ENCODE results near the gene SFXN5. TPM values are rescaled to one million over a fixed set of nuclear protein-coding genes. Genes with fewer than 3 reads are reported as not detected.
"Not testable (repeated sequence)": the region's sequence is repeated elsewhere in the genome, so short reads cannot be mapped to it uniquely, and the experiment has no call there.

Gene SFXN5, protein sequence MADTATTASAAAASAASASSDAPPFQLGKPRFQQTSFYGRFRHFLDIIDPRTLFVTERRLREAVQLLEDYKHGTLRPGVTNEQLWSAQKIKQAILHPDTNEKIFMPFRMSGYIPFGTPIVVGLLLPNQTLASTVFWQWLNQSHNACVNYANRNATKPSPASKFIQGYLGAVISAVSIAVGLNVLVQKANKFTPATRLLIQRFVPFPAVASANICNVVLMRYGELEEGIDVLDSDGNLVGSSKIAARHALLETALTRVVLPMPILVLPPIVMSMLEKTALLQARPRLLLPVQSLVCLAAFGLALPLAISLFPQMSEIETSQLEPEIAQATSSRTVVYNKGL
- 9.7 TPM for total RNA-seq
- long read RNA-seq, full-length matches to known transcripts, result 4 of 17 reads
- long read RNA-seq, partial matches to known transcripts, result 5 of 17 reads
- long read RNA-seq, other reads (novel, unspliced or antisense), result 8 of 17 reads

DNA sequence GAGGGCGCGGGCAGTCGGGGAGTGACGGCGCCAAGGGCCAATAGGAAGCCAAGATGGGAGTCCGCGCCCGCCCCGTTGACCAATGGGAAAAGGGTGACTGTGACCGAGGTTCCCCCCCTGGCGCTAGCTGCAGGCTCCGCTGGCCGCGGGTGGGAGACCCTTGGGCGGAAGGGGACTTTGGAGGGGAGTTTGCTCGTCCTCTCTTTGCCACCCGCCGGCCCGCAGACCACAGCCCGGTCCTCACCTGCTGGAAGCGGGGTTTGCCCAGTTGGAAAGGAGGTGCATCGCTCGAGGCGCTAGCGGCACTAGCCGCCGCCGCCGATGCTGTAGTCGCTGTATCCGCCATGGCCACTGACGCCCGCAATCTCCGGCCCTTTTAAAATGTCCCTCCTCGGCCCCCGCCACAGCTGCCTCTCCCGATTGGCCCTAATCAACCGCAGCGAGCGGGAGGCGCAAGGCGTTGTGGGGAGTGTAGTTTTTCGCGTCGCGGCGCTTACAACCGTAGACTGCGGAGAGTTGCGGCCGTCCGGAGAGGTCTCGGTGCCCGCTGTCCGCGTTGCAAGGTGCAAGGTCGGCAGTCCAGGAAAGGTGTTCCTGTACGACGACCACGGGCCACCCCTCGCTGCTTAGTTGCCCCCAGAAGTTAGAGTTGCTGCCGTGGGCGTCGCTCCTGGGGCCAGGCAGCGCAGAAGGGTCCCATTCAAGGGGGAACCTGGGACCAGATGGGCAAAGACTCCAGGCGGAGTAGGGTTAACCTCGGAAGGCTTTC lies at the start of gene SFXN5:
Gene SFXN5, minus strand, starts transcription at position 353 of the 769 bp plus-strand sequence. Its CDS starts 7 bp downstream, at position 346.
- ATAC-seq (ENCODE audit: poor library complexity), result peak; percentile 97

DNA sequence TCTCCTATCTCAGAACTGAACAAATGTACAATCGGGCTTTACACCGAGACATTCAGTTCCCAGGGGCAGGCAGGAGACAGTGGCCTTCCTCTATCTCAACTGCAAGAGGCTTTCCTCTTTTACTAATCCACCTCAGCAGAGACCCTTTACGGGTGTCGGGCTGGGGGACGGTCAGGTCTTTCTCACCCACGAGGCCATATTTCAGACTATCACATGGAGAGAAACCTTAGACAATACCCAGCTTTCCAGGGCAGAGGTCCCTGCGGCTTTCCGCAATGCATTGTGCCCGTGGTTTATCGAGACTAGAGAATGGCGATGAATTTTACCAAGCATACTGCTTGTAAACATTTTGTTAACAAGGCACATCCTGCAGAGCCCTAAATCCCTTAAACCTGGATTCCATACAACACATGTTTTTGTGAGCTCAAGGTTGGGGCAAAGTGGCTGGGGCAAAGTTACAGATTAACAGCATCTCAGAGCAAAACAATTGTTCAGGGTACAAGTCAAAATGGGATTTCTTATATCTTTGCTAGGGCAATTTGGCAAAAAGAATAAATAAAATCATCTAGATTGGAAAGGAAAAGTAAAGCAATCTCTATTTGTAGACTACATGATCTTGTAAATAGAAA lies 48.2 kb upstream of the SFXN5 start:
- DNase-seq; ATAC-seq (ENCODE audit: poor library complexity); intact Hi-C loops (cut with DNase I): not testable (repeated sequence)

More for the DNA sequence above, at the start of gene SFXN5:
- intact Hi-C loops (cut with DNase I), result loop anchor here (5.0 kb wide), 2 partner anchors 106 to 179 kb away; no protein-coding TSS in a partner anchor
- DNase-seq, result peak; percentile 99

- intact Hi-C loops (cut with DNase I), result no loop called here
- ATAC-seq (ENCODE audit: poor library complexity) (no peak), DNase-seq (no peak)
These were observed 45.9 kb upstream of the SFXN5 start for GRCh38 chr2:73117441-73117840.

DNA sequence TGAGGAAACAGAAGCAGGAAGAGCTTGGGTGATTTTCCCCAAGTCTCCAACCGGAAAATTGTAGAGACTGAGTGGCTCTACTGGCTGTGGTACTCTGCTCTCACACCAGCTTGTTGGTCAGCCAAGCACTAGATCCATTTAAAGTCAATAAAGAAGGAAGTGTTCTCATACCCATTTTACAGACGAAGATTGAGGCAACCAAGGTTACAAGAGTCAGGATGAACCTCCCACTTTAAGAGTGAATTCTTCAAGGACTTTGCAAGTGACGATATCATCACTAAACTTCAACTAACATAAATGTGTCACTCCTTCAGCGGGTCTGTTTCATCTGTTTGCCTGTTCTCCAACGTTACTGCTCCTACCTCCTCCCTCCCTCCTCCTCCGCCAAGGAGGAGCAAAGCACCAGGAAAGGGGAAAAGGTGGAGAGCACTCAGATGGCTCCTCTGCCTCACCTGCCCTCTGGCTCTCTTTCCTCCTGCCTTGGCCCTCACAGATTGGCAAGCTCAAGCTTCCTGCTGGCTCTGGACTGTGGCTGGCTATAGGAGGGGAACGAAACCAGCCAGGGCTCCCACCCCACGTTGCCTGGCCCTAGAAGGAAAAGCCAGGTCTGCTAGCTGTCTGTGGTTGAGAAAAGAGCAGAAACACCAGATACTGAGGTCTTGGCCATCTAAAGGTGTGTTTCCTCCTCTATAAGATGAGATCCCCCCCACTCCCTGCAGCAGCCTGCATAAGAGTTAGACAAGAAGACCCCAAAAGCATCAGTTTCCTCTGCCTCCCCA lies 44.9 kb upstream of the SFXN5 start:
- ATAC-seq (ENCODE audit: poor library complexity) (no peak), DNase-seq (no peak)
- intact Hi-C loops (cut with DNase I), result no loop called here

- ATAC-seq (ENCODE audit: poor library complexity), result no peak
- DNase-seq, result no peak
- intact Hi-C loops (cut with DNase I), result no loop called here
These were observed 42.9 kb upstream of the SFXN5 start for GRCh38 chr2:73114273-73114867.

DNA sequence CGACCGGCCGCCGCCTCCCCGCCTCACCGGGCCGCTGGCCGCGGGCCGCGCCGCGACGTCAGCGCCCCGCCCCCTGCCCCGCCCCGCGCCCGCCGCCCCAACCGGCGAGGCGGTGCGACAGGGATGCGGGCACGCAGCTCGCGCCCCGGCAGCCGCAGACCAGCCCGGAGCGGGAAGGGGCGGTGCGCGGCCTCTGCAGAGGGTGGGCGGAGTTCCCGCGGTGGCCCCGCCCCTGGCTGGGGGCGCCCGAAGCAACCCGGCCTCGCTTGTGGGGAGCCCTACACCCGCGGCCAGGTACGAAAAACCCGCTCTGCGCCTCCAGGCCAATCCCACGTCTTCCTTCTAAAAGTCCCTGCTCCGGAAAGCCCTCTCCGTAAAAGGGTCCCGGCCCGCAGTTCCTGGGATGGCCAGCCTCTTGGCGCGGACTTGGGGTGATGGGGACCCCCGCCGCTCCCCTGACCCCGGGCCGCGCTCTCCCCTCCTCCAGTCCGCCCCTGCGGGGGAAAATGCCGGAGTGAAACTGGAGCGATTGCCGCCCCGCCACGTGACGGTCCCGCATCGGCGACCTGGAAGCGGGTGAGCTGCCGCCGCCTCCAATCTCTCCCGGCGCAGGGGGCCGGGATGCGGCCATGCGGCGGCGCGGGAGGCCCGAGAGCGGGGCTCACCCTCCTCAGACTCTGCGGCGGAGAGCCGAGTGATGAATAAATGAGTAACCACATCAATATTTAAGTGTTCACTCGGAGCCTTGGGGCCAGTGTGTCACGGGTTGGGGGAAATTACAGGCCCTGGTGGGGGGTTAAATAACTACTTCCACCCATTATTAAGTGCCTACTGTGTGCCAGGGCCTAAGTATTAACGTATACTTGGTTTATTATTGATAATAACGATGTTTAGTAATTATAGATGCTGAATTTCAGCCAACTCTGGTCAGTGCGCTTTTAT lies 41.7 kb upstream of the SFXN5 start, which contains the start of gene RAB11FIP5:
Gene RAB11FIP5, minus strand, starts transcription at position 36 of the 942 bp plus-strand sequence. CDS start 171 bp downstream, outside the sequence.
- DNase-seq (peak; percentile 83), ATAC-seq (ENCODE audit: poor library complexity) (peak; percentile 92)
- intact Hi-C loops (cut with DNase I), result no loop called here

DNA sequence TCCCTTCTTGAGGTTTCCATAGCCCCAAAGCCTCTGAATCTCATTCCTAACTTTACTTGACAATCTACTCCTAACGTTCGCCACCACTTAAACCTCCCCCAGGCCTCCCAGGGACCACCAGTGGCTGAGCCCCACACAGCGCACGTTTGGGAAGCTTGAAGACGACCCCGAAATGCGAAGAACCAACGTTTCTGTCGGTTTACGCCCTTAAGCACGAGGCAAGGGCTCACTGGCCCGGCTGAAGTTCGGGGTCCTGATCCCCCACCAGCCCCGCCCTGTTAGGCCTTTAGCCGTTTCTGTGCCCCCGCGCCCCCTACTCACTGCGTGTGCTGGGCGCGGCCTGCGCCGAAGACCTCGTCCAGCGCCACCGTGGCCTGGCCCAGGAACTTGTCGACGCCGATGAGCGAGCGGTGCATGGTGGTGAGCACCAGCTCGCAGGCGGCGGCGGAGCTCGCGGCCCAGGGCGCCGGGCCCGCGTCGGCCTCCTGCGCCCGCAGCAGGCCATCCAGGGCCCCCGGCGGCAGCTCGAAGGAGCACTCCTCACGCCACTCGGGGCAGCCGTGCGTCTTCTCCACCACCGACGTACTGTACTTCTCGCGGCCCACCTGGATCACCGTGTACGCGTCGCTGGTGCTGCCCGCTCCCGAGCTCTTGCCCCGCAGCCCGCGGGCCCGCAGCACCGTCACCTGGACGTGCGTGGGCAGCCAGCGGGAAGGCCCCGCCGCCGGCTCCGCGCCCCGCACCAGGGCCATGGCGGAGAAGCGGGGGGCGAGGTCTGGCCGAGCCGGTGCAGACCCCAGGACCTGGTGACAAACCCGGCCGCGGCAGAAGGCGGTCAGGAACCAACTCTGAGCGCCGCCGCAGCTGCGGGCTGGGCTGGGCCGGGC lies 40.8 kb upstream of the SFXN5 start:
- intact Hi-C loops (cut with DNase I), result no loop called here
- peak; percentile 54 for ATAC-seq (ENCODE audit: poor library complexity)
- peak; percentile 54 for DNase-seq

- ATAC-seq (ENCODE audit: poor library complexity) (peak; percentile 14), DNase-seq (no peak)
- intact Hi-C loops (cut with DNase I), result no loop called here
These were observed 39.8 kb upstream of the SFXN5 start for GRCh38 chr2:73111073-73112025.

DNA sequence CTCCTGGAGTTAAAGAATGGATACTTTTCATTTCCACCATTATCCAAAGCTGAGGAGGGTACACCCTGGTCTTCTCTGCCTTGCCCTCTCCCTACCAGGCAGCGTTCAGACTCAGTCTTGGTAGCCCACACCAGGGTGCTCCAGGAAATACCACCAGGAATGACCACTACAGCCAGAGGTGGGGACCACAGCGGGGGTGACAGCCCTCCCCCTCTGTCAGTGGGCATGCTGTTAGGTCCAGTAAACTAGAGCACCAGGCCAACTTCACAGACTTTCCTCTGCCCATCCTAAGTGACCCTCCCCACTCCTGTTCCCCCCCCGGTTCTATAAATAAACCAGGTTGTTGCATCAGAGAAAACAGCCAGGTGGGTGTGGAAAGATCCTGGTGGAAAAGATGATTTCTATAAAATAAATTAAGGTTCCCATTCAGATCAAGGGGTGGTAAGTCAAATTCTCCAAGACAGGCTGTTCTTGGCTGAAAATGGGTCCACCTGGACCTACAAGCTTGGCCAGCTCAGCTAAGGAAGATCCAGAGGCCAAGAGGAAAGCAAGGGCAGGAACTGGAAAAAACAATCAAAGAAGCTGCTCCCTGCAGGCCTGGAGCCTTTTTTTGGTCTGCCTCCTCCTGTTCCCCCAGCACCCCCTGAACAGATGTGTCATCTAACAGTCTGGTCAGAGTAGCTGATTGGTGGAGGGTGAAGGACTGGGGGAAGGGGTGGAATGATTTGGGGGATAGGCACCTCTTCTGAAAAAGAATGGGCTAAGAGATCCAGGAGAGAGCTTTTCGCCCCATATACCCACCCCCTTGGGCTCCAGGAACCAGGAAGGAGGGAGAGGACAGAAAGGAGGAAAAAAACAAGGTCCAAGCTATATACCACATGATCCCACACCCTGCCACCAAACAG lies 38.9 kb upstream of the SFXN5 start:
- DNase-seq, result no peak
- intact Hi-C loops (cut with DNase I), result no loop called here
- no peak for ATAC-seq (ENCODE audit: poor library complexity)

GRCh38 chr2:73109431-73110167 lies 38.1 kb upstream of the SFXN5 start:
- DNase-seq (no peak), ATAC-seq (ENCODE audit: poor library complexity) (no peak)
- intact Hi-C loops (cut with DNase I), result no loop called here

DNA sequence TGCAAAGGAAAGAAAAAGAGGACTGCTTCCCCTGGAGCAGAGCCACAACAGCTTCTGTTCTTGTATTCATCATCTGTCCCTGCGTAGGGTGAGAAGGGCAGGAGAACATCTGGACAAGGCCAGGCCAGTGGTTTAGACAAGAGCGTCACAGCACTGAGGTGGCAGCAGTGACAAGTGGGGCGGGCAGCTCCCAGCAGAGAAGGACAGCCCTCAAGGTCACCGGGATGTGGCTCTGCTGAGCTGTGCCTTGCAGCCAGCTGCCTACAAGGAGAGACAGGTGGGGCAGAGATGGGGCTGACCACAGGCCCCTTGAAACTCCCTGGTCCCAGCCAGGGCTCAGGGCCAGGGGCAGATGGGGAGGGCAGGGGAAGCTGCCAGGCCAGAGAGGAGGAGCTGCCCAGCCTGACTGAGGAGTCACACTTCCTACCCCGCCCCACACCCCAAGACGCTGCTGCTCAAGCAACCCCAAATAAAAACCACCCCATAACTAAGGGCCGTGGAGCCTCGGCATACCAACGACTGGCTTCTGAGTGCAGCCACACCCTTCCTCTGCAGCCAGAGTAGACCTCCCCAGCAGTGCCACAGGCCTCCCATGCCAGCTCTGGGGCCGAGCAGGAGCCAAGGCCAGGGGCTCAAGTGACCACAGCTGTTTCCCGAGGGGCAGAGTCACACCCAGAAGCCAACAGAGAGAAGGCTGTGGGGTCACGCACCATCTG lies 35.9 kb upstream of the SFXN5 start:
- intact Hi-C loops (cut with DNase I), result no loop called here
- peak; percentile 67 for DNase-seq
- ATAC-seq (ENCODE audit: poor library complexity), result peak; percentile 73

- DNase-seq (no peak), ATAC-seq (ENCODE audit: poor library complexity) (no peak)
- intact Hi-C loops (cut with DNase I), result no loop called here
These were observed 35.3 kb upstream of the SFXN5 start for GRCh38 chr2:73106791-73107190.

DNA sequence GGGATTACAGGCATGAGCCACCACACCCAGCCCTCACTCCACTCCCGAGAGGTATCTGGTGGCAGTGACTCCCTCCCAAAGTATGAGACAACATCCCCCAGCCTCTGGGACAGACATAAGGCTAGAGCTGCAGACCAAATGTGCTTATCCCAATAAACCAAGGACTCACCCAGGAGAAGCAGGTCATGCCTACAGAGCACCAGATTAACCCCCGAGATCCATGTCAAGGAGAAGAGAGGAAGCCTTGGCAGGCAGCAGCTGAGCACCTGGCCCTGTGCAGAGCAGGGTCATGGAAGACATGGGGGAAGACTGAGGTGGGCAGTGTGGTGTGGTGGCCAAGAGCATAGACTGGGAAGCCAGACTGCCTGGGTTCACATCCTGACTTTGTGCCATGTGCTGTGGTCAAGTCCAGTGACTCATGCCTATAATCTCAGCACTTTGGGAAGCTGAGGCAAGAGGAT lies 34.0 kb upstream of the SFXN5 start:
- no peak for DNase-seq
- no peak for ATAC-seq (ENCODE audit: poor library complexity)
- intact Hi-C loops (cut with DNase I), result no loop called here
